IMR-90 (cell line): ENCODE measurements around the gene TANGO6. TPM values are rescaled to one million over a fixed set of nuclear protein-coding genes. Genes with fewer than 3 reads are reported as not detected.

Experiments
- ATAC-seq: fragments of 200-7000 bp; cut with Tn5 transposase; 2 replicates; pipeline ENCODE4 v1.9.1; 2020; ENCODE audit warnings: low read depth, mild to moderate bottlenecking, moderate library complexity
- BruUV-seq: library from RNA; stranded (reverse); fragments of 400-500 nt; replicated peaks from 2 replicates; lab custom pipeline; 2021; lab: Mats Ljungman, UMichigan
- CTCF ChIA-PET: fragments of 300-600 bp; formaldehyde crosslinking; extraction: SDS; loops from one replicate; lab custom pipeline; 2021; ENCODE audit warnings: antibody characterized with exemption; lab: Yijun Ruan, JAX
- POLR2A ChIA-PET: fragments of 300-600 bp; sonication (Branson Sonifier 250); formaldehyde crosslinking; loops from one replicate; lab custom pipeline; 2022; ENCODE audit warnings: antibody characterized with exemption; ENCODE audit not compliant: unreplicated experiment; lab: Charles Lee
- DNase-seq: peaks from one replicate; pipeline ENCODE4 v3.0.0; 2013
- H2AFZ ChIP-seq: replicated peaks from 2 replicates; pipeline ENCODE3; 2013; ENCODE audit warnings: low read length, mild to moderate bottlenecking; ENCODE audit not compliant: poor library complexity
- H2AK5ac ChIP-seq: 2 replicates; pipeline ENCODE4 v1.6.1; 2013; ENCODE audit warnings: low read depth, low read length, inconsistent platforms
- H2AK9ac ChIP-seq: replicated peaks from 2 replicates; pipeline ENCODE3; 2013; ENCODE audit warnings: mild to moderate bottlenecking, low read depth, low read length, moderate library complexity; ENCODE audit not compliant: poor library complexity
- H2BK120ac ChIP-seq: 2 replicates; pipeline ENCODE4 v1.6.1; 2013; ENCODE audit warnings: low read depth, low read length, inconsistent platforms
- H2BK15ac ChIP-seq: 3 replicates; pipeline ENCODE4 v1.6.1; 2013; ENCODE audit warnings: low read depth, low read length, inconsistent platforms
- H2BK20ac ChIP-seq: 2 replicates; pipeline ENCODE4 v1.6.1; 2013; ENCODE audit warnings: low read depth, mild to moderate bottlenecking, inconsistent platforms, low read length, moderate library complexity
- H2BK5ac ChIP-seq: 2 replicates; pipeline ENCODE4 v1.6.1; 2013; ENCODE audit warnings: mild to moderate bottlenecking, low read depth, low read length, inconsistent platforms; ENCODE audit not compliant: poor library complexity, severe bottlenecking
- H3K14ac ChIP-seq: replicated peaks from 2 replicates; pipeline ENCODE4 v1.6.1; 2013; ENCODE audit warnings: low read depth, low read length, inconsistent platforms
- H3K18ac ChIP-seq: 2 replicates; pipeline ENCODE4 v1.6.1; 2013; ENCODE audit warnings: low read depth, low read length, control low read depth
- H3K23ac ChIP-seq: 2 replicates; pipeline ENCODE4 v1.6.1; 2013; ENCODE audit warnings: low read depth, low read length, inconsistent platforms
- H3K27ac ChIP-seq: 2 replicates; pipeline ENCODE4 v1.5.1; 2013; ENCODE audit warnings: mild to moderate bottlenecking, control low read depth, low read length; ENCODE audit not compliant: insufficient read depth
- H3K27me3 ChIP-seq: 2 replicates; pipeline ENCODE4 v1.6.1; 2013; ENCODE audit warnings: low read length; ENCODE audit not compliant: control insufficient read depth, insufficient read depth
- H3K36me3 ChIP-seq: 2 replicates; pipeline ENCODE4 v1.6.1; 2013; ENCODE audit warnings: low read length, mixed read lengths; ENCODE audit not compliant: control insufficient read depth, insufficient read depth
- H3K4ac ChIP-seq: 2 replicates; pipeline ENCODE4 v1.6.1; 2013; ENCODE audit warnings: low read depth, low read length, inconsistent platforms
- H3K4me1 ChIP-seq: 2 replicates; pipeline ENCODE4 v1.6.1; 2013; ENCODE audit warnings: low read length, mixed read lengths; ENCODE audit not compliant: control insufficient read depth, insufficient read depth
- H3K4me2 ChIP-seq: 2 replicates; pipeline ENCODE4 v1.6.1; 2013; ENCODE audit warnings: low read depth, mild to moderate bottlenecking, control low read depth, low read length, moderate library complexity
- H3K4me3 ChIP-seq: 2 replicates; pipeline ENCODE4 v1.5.1; 2013; ENCODE audit warnings: low read depth, mild to moderate bottlenecking, control low read depth, low read length, moderate library complexity; ENCODE audit not compliant: insufficient read depth
- H3K56ac ChIP-seq: 2 replicates; pipeline ENCODE4 v1.6.1; 2013; ENCODE audit warnings: low read length, inconsistent platforms; ENCODE audit not compliant: insufficient read depth; ENCODE audit errors: extremely low read depth
- H3K79me1 ChIP-seq, 2 experiments: 2 replicates each; pipeline ENCODE4 v1.6.1; 2013; ENCODE audit warnings: low read length in 2 of 2, inconsistent platforms in 1 of 2, low read depth in 1 of 2
- H3K9ac ChIP-seq: 2 replicates; pipeline ENCODE4 v1.6.1; 2013; ENCODE audit warnings: low read depth, low read length, control low read depth
- H3K9me1 ChIP-seq: 2 replicates; pipeline ENCODE4 v1.6.1; 2013; ENCODE audit warnings: low read length, inconsistent platforms; ENCODE audit not compliant: insufficient read depth
- H3K9me3 ChIP-seq: 2 replicates; pipeline ENCODE4 v1.6.1; 2013; ENCODE audit warnings: low read length; ENCODE audit not compliant: control insufficient read depth, insufficient read depth
- H4K20me1 ChIP-seq: 2 replicates; pipeline ENCODE4 v1.6.1; 2013; ENCODE audit warnings: low read length, inconsistent platforms; ENCODE audit not compliant: insufficient read depth
- H4K5ac ChIP-seq: 2 replicates; pipeline ENCODE4 v1.6.1; 2013; ENCODE audit warnings: mild to moderate bottlenecking, low read depth, low read length, control low read depth
- H4K8ac ChIP-seq, 2 experiments: 2 replicates each; pipeline ENCODE4 v1.6.1; 2013; ENCODE audit warnings: low read depth in 2 of 2, low read length in 2 of 2, control low read depth in 1 of 2, inconsistent platforms in 1 of 2
- H4K91ac ChIP-seq: 2 replicates; pipeline ENCODE4 v1.6.1; 2013; ENCODE audit warnings: low read depth, low read length, inconsistent platforms; ENCODE audit not compliant: insufficient read depth
- MAFK ChIP-seq: IDR thresholded peaks from 2 replicates; pipeline ENCODE4 v1.6.1; 2012; ENCODE audit warnings: low read depth, low read length, improper control_type of control experiment
- USF2 ChIP-seq: fragments of 150-350 bp; IDR thresholded peaks from 2 replicates; pipeline ENCODE4 v1.6.1; 2017; ENCODE audit warnings: mild to moderate bottlenecking, antibody characterized with exemption, low read length, low read depth
- WGBS, 2 experiments: methylation state at CpG; one replicate each; pipeline versions ENCODE4 v1.1.5 to v1.1.7; 2013; ENCODE audit warnings: missing lambda C conversion rate in 2 of 2; ENCODE audit not compliant: insufficient read length in 1 of 2; ENCODE audit errors: extremely low coverage in 2 of 2; 5-methylcytosine and 5-hydroxymethylcytosine counted together
- dilution Hi-C: fragments of 300-500 bp; cut with HindIII; formaldehyde crosslinking; loops from one replicate; pipeline ENCODE4 v1.14.3; 2018; ENCODE audit warnings: low sequenced_read_pairs; ENCODE audit not compliant: unreplicated experiment
- in situ Hi-C: fragments of 300-500 bp; cut with MboI; formaldehyde crosslinking; loops from 3 replicates; pipeline ENCODE4 v1.14.3; 2019; ENCODE audit warnings: low sequenced_read_pairs, inconsistent platforms, mixed read lengths
- intact Hi-C: fragments of 100-400 bp; cut with micrococcal nuclease; formaldehyde crosslinking; loops from 2 replicates; pipeline ENCODE4 v1.10.0; 2022
- polyA plus RNA-seq, 3 experiments: library from polyadenylated mRNA; depleted of rRNA; stranded (reverse); fragments of >200 nt; gene quantifications; 2 replicates each; pipeline ENCODE4 v1.2.3, GENCODE V29; 2012; ENCODE audit warnings: low replicate concordance in 1 of 3
- total RNA-seq: library from RNA; depleted of rRNA; stranded (reverse); fragments of >200 nt; gene quantifications from 2 replicates; pipeline ENCODE4 v1.2.3, GENCODE V29; 2012

The TANGO6 gene
- total and polyA plus RNA-seq, 2 of the 4 experiments (the other 2 are of a cell fraction): 6.7 to 22.4 TPM

DNA sequence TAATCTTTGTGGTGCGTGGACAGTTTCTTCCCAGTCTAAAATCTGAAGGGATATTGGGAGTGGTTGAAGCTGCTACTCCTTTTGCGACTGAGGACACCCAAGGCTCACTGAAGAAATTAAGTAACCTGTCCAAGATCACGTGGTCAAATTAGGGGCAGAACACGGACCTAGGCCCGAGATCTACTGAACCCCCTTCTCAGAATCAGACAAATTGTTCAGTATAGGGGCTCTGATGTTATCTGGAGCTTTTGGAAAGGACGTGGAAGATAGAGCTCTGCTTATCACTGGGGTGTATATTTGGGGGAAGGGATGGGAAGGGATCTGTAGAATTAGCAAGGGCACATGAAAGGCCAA is 857 bp downstream of the TANGO6 start:
- Histone ChIP-seq H4K91ac (no peak overlapping the region), H3K27me3 (no peaks in the 10 kb centered on the region), H2BK20ac (no peak overlapping the region), H3K23ac (peak overlapping the region; percentile 90), H3K9me3 (no peaks in the 10 kb centered on the region), H3K18ac (no peak overlapping the region), H3K4me2 (peak overlapping the region; percentile 79), H4K5ac (peak overlapping the region; percentile 76), H3K79me1 (peaks cover 7 to 24% of the 10 kb centered on the region in 2 experiments), H2BK120ac (no peak overlapping the region), H3K14ac (peak overlapping the region; percentile 92), H4K8ac (peak overlapping the region; percentile 92 to 97), H3K4ac (peak overlapping the region; percentile 90), H3K4me3 (peak overlapping the region; percentile 89), H2AFZ (peak overlapping the region; percentile 97), H3K9ac (peak overlapping the region; percentile 92), H3K36me3 (no peaks in the 10 kb centered on the region), H3K27ac (peak overlapping the region; percentile 95), H4K20me1 (0 out of 2 replicates have a peak, but pooled peaks cover 1% of the 10 kb centered on the region), H2AK9ac (peak overlapping the region; percentile 80), H2AK5ac (0 out of 2 replicates have a peak overlapping the region, but pooled peaks have one; percentile 5), H3K9me1 (no peaks in the 10 kb centered on the region), H2BK5ac (no peak overlapping the region), H3K4me1 (peaks cover 3% of the 10 kb centered on the region; the same call in 1 of the 2 replicates), H3K56ac (peak overlapping the region; percentile 76), H2BK15ac (no peak overlapping the region)
- intact Hi-C loops (loop anchor here (2.0 kb wide), 1 partner anchor 253 kb away; no protein-coding TSS in a partner anchor), dilution Hi-C loops (no loop called here), in situ Hi-C loops (no loop called here)
- DNase-seq (no peak), ATAC-seq (no peak)
- 20% methylated on average over 1 of the region's 6 CpGs; no CpG with 5 or more reads in 1 of the 2 experiments for WGBS, 2 experiments
- ChIA-PET POLR2A (no interaction called here), CTCF (interaction anchor here (0.8 kb wide), 1 partner anchor 316 kb away, joined by 4 read pairs; no protein-coding TSS in a partner anchor)
- TSS peak; percentile 71 for BruUV-seq
- peak; percentile 76 for TF ChIP-seq USF2
- TF ChIP-seq MAFK: no peak
